MM.1S (cell line): ENCODE results near the gene SLC7A1.

ENCODE experiments used
- DNase-seq: peaks from one replicate; pipeline ENCODE4 v3.0.0-alpha.2; 2015
- H2AFZ ChIP-seq: fragments of 300-600 bp; sonication (generic); 2 replicates; pipeline ENCODE4 v1.6.0; 2016; ENCODE audit warnings: antibody characterized with exemption, low read length
- H3F3A ChIP-seq: fragments of 300-600 bp; sonication (generic); 2 replicates; pipeline ENCODE4 v1.6.1; 2016; ENCODE audit warnings: mild to moderate bottlenecking, antibody characterized with exemption, low read length, moderate library complexity, mixed read lengths; ENCODE audit not compliant: insufficient read depth
- H3K27ac ChIP-seq: fragments of 300-600 bp; sonication (generic); 2 replicates; pipeline ENCODE4 v1.5.1; 2016; ENCODE audit warnings: mild to moderate bottlenecking, low read length
- H3K27me3 ChIP-seq: fragments of 300-600 bp; sonication (generic); replicated peaks from 2 replicates; pipeline ENCODE4 v1.6.0; 2016; ENCODE audit warnings: low read length; ENCODE audit not compliant: insufficient read depth
- H3K36me3 ChIP-seq: fragments of 300-600 bp; sonication (generic); replicated peaks from 2 replicates; pipeline ENCODE4 v1.6.1; 2016; ENCODE audit warnings: mild to moderate bottlenecking, low read length, mixed read lengths; ENCODE audit not compliant: insufficient read depth
- H3K4me1 ChIP-seq: fragments of 300-600 bp; sonication (generic); 2 replicates; pipeline ENCODE4 v1.6.1; 2016; ENCODE audit warnings: low read length, mixed read lengths
- H3K4me2 ChIP-seq: fragments of 300-600 bp; sonication (generic); 2 replicates; pipeline ENCODE4 v1.6.0; 2016; ENCODE audit warnings: low read depth, low read length
- H3K4me3 ChIP-seq: fragments of 300-600 bp; sonication (generic); 2 replicates; pipeline ENCODE4 v1.5.1; 2016; ENCODE audit warnings: low read length, mixed read lengths
- H3K79me2 ChIP-seq: fragments of 300-600 bp; sonication (generic); 2 replicates; pipeline ENCODE4 v1.6.1; 2016; ENCODE audit warnings: mixed run types, low read length, mixed read lengths
- H3K9ac ChIP-seq: fragments of 300-600 bp; sonication (generic); 2 replicates; pipeline ENCODE4 v1.6.1; 2016; ENCODE audit warnings: low read length, mixed read lengths
- H3K9me2 ChIP-seq: fragments of 300-600 bp; sonication (generic); replicated peaks from 2 replicates; pipeline ENCODE4 v1.6.1; 2016; ENCODE audit warnings: mild to moderate bottlenecking, low read length, mixed read lengths; ENCODE audit not compliant: insufficient read depth
- H3K9me3 ChIP-seq: fragments of 300-600 bp; sonication (generic); replicated peaks from 2 replicates; pipeline ENCODE4 v1.6.1; 2016; ENCODE audit warnings: mild to moderate bottlenecking, low read length, mixed read lengths; ENCODE audit not compliant: insufficient read depth
- H4K20me1 ChIP-seq: fragments of 300-600 bp; sonication (generic); 2 replicates; pipeline ENCODE4 v1.6.1; 2016; ENCODE audit warnings: mild to moderate bottlenecking, low read length, moderate library complexity, mixed read lengths; ENCODE audit not compliant: insufficient read depth
- CTCF ChIP-seq: fragments of 300-600 bp; sonication (generic); IDR thresholded peaks from 2 replicates; pipeline ENCODE4 v1.5.1; 2016; ENCODE audit warnings: antibody characterized with exemption, low read length, mixed read lengths
- EZH2 ChIP-seq: fragments of 300-600 bp; sonication (generic); optimal IDR thresholded peaks from 2 replicates; pipeline ENCODE3; 2017; ENCODE audit warnings: low read depth, mild to moderate bottlenecking, antibody characterized with exemption, low read length, mixed read lengths
- EZH2phosphoT487 ChIP-seq: fragments of 300-600 bp; sonication (generic); IDR thresholded peaks from 2 replicates; pipeline ENCODE4 v1.6.1; 2018; ENCODE audit warnings: antibody characterized with exemption, low read length

SLC7A1 gene

GRCh38 chr13:29484796-29485195, 110.7 kb downstream of the SLC7A1 start:
- no peak overlapping the region for H3K9ac ChIP-seq
- H3K4me2 ChIP-seq = no peak overlapping the region
- H3K27ac ChIP-seq = no peak overlapping the region
- no peaks in the 10 kb centered on the region for H3K9me2 ChIP-seq
- no peaks in the 10 kb centered on the region for H3K36me3 ChIP-seq
- H4K20me1 ChIP-seq = no peaks in the 10 kb centered on the region
- no peak overlapping the region for H3K4me3 ChIP-seq
- H3K79me2 ChIP-seq = no peaks in the 10 kb centered on the region
- DNase-seq = no peak
- H3K4me1 ChIP-seq = no peaks in the 10 kb centered on the region
- no peaks in the 10 kb centered on the region for H3K9me3 ChIP-seq
- TF ChIP-seq CTCF = no peak
- TF ChIP-seq EZH2phosphoT487 = no peak
- no peak for TF ChIP-seq EZH2
- no peak overlapping the region for H2AFZ ChIP-seq
- H3K27me3 ChIP-seq = no peaks in the 10 kb centered on the region
- H3F3A ChIP-seq = no peaks in the 10 kb centered on the region

DNA sequence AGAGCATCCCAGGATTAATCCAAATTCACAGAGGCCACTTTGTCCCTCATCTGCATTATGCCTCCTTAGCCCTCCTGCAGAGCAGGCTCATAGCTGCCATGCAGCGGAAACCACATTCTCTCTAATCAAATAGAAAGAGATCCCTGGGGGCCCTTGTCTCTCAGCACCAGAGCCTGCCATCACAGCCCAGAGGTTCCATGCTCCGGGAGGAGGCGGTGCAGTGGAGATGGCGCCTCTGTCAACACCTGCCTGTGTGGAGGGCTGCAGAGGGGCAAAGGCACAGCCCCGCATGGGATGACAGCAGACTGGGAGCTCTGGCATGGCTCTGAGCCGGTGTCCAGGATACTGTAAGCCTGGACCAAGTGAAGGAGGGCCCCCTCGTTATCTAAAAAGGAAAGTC, 111.3 kb downstream of the SLC7A1 start:
- H3K9ac ChIP-seq = no peak overlapping the region
- H3K27me3 ChIP-seq = no peaks in the 10 kb centered on the region
- no peaks in the 10 kb centered on the region for H3K4me1 ChIP-seq
- H2AFZ ChIP-seq = no peak overlapping the region
- H3K27ac ChIP-seq = no peak overlapping the region
- H3F3A ChIP-seq = no peaks in the 10 kb centered on the region
- no peaks in the 10 kb centered on the region for H3K9me3 ChIP-seq
- no peak overlapping the region for H3K4me2 ChIP-seq
- DNase-seq = no peak
- no peaks in the 10 kb centered on the region for H3K36me3 ChIP-seq
- TF ChIP-seq CTCF = no peak
- no peak for TF ChIP-seq EZH2
- no peak for TF ChIP-seq EZH2phosphoT487
- no peak overlapping the region for H3K4me3 ChIP-seq
- H3K9me2 ChIP-seq = no peaks in the 10 kb centered on the region
- no peaks in the 10 kb centered on the region for H3K79me2 ChIP-seq
- H4K20me1 ChIP-seq = no peaks in the 10 kb centered on the region

- Histone ChIP-seq H3K79me2 (no peaks in the 10 kb centered on the region), H3K9me3 (no peaks in the 10 kb centered on the region), H3K4me2 (no peak overlapping the region), H3K4me1 (no peaks in the 10 kb centered on the region), H3F3A (no peaks in the 10 kb centered on the region), H2AFZ (no peak overlapping the region), H3K27ac (no peak overlapping the region), H3K9me2 (no peaks in the 10 kb centered on the region), H3K9ac (no peak overlapping the region), H3K27me3 (no peaks in the 10 kb centered on the region), H4K20me1 (no peaks in the 10 kb centered on the region), H3K4me3 (no peak overlapping the region), H3K36me3 (no peaks in the 10 kb centered on the region)
- no peak for TF ChIP-seq CTCF
- TF ChIP-seq EZH2 = no peak
- no peak for TF ChIP-seq EZH2phosphoT487
- DNase-seq = no peak
Observed at GRCh38 chr13:29483623-29484022, 111.9 kb downstream of the SLC7A1 start.
